ENCODE results near the gene SULT1C2.

GRCh38 chr2:108297436-108298141 is 8.9 kb downstream of the SULT1C2 start:
- TF ChIP-seq SUZ12 (IDR thresholded peaks at IDR 0.05; ENCODE audit: extremely low read depth, insufficient read depth, insufficient read length) = no peak
- TF ChIP-seq YY1 (IDR thresholded peaks at IDR 0.05; ENCODE audit: insufficient read depth, insufficient read length) = no peak
- no peak for TF ChIP-seq ZNF274 (IDR thresholded peaks at IDR 0.05; ENCODE audit: low read depth, low read length)
